Sigmoid colon (tissue), 3 donors: ENCODE measurements around the gene C19orf47.

Experiments
- CTCF ChIP-seq, 4 experiments: fragments of 450-650 bp in 3 of 4; fragments of 200-600 bp in 1 of 4; IDR thresholded peaks; one replicate each; pipeline ENCODE4 v1.5.1; 2016 to 2019; ENCODE audit warnings: antibody characterized with exemption in 4 of 4, mild to moderate bottlenecking in 3 of 4, moderate library complexity in 2 of 4
- POLR2A ChIP-seq, 2 donors: fragments of 450-650 bp; IDR thresholded peaks; one replicate each; pipeline ENCODE4 v1.6.1; 2016; ENCODE audit warnings: antibody characterized with exemption in 2 of 2, mild to moderate bottlenecking in 2 of 2, moderate library complexity in 2 of 2

DNA sequence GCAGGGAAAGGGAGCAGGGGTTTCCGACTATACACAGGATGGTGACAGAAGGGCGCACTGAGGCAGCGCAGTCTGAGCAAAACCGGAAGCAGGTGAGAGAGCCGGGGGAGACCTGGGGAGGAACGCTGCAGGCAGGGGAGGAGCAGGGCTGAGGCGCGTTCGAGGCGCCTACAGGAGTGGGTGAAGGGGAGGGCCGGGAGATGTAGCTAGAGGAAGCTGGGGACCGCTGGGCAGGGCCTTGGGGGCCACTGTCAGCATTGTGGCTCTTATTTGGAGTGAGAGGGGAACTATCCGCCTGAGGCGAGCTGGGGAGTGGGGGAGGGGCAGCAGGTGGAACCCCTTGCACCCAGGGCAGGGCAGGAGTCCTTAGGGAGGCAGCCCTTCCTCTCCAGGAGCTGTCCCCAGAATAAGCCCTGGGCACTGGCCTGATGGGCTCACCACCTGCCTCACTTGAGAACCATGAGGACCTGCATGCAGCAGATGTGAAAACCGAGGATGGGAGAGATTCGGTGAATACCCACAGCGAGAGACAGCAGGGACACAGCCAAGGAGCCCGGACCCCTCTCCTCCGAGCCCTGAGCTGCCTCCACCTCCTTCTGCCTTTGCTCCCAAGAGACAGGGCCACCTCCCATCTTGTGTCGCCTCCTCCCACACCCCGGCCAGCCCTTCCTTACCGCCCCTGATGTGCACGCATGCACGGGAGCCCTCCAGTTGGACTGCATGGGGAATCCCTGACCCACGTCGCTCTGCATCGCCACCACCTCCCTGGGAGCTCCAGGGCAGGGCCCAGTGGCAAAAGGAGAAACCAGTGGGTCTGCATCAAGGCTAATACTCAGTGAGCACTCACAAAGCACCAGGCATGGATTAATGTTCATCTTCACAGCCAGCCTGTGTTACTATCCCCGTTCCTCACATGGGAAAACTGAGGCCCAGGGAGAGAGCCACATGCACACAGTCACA lies 73.3 kb downstream of the C19orf47 start:
- TF ChIP-seq CTCF (IDR thresholded peaks at IDR 0.05) (no peak), POLR2A (IDR thresholded peaks at IDR 0.05) (no peak)
